Ishikawa (cell line): Measurements from ENCODE around the gene RTEL1.

Source experiments
- EGR1 ChIP-seq: IDR thresholded peaks from 2 replicates; pipeline ENCODE4 v1.6.1; 2012
- EP300 ChIP-seq: IDR thresholded peaks from 2 replicates; pipeline ENCODE4 v1.6.1; 2012; ENCODE audit warnings: borderline replicate concordance
- MAX ChIP-seq: IDR thresholded peaks from 2 replicates; pipeline ENCODE4 v1.6.1; 2012
- REST ChIP-seq: IDR thresholded peaks from 2 replicates; pipeline ENCODE4 v1.6.1; 2012; ENCODE audit warnings: low read depth, mild to moderate bottlenecking
- YY1 ChIP-seq: IDR thresholded peaks from 2 replicates; pipeline ENCODE4 v1.6.1; 2012; ENCODE audit warnings: low read depth

- peak; percentile 88 for TF ChIP-seq MAX
- TF ChIP-seq EP300 = peak; percentile 20; the same call in 1 of the 2 replicates
- peak; percentile 97 for TF ChIP-seq REST
- TF ChIP-seq YY1 = 0 out of 2 replicates have a peak, but pooled peaks have one; percentile 38
- peak; percentile 67; the same call in 1 of the 2 replicates for TF ChIP-seq EGR1
Observed at GRCh38 chr20:63653041-63653973, 4.8 kb upstream of the RTEL1 start, which contains the start of gene STMN3.
